Measurements from ENCODE around the gene RXRA. TPM values are rescaled to one million over a fixed set of nuclear protein-coding genes. Genes with fewer than 3 reads are reported as not detected.

The RXRA gene
- polyA plus RNA-seq, 3 donors: 15.8 to 91.0 (median 23.2) TPM

GRCh38 chr9:134407121-134407779, 81.0 kb downstream of the RXRA start:
- Histone ChIP-seq H2AFZ (ENCODE audit: insufficient read depth, low read depth, low read length, poor library complexity, severe bottlenecking) (no peak overlapping the region), H3K4me1 (ENCODE audit: control insufficient read depth in 1 of 2, insufficient read depth in 2 of 2, low read length in 2 of 2) (peaks cover 99 to 100% of the 10 kb centered on the region in 2 donors), H3K27ac (ENCODE audit: low read depth in 1 of 2, low read length in 2 of 2) (peak overlapping the region; percentile 97), H3K79me2 (ENCODE audit: insufficient read depth, low read length) (peaks cover 86% of the 10 kb centered on the region), H4K20me1 (ENCODE audit: insufficient read depth, low read length) (peaks cover 48% of the 10 kb centered on the region), H3K4me2 (replicated peaks; ENCODE audit: extremely low read depth, low read length, poor library complexity, severe bottlenecking) (peak overlapping the region; percentile 71), H3K36me3 (replicated peaks in 1 of 2; ENCODE audit: control insufficient read depth in 1 of 2, insufficient read depth in 2 of 2, low read length in 2 of 2) (peaks cover 33 to 47% of the 10 kb centered on the region in 2 donors), H3K27me3 (ENCODE audit: control insufficient read depth in 2 of 2, insufficient read depth in 2 of 2, low read length in 2 of 2) (no peaks in the 10 kb centered on the region), H3K4me3 (replicated peaks in 1 of 3; ENCODE audit: low read depth in 2 of 3, low read length in 3 of 3) (peak overlapping the region in 2 of 3 experiments; percentile 22 to 68), H3K9me3 (replicated peaks in 1 of 2; ENCODE audit: control insufficient read depth in 1 of 2, insufficient read depth in 1 of 2, low read length in 2 of 2) (no peaks in the 10 kb centered on the region), H3K9ac (ENCODE audit: insufficient read depth, low read length, poor library complexity, severe bottlenecking) (peak overlapping the region; percentile 78)
- WGBS (ENCODE audit: insufficient coverage): 3% methylated on average over 26 of the region's 33 CpGs
- H3K4me3 Mint-ChIP-seq: peak overlapping the region; percentile 69 to 85
- H3K9me3 Mint-ChIP-seq: no peaks in the 10 kb centered on the region
- intact Hi-C loops (cut with micrococcal nuclease): loop anchor here (2.0 to 5.0 kb wide), 5 partner anchors 34 to 242 kb away; partner anchors contain the start of genes RNU6ATAC (in 1 of the 2) and RXRA (in 1 of the 2)
- H3K27me3 Mint-ChIP-seq (ENCODE audit: low read depth in 3 of 3): no peaks in the 10 kb centered on the region
- peak; percentile 98 to 99 (median 98) for DNase-seq
- H3K36me3 Mint-ChIP-seq: peaks cover 24 to 78% of the 10 kb centered on the region in 2 donors
- peaks cover 94% of the 10 kb centered on the region for H3K4me1 Mint-ChIP-seq
- TF ChIP-seq CTCF (IDR thresholded peaks at IDR 0.05): no peak
- H3K27ac Mint-ChIP-seq: peak overlapping the region; percentile 90 to 100 (median 100)

GRCh38 chr9:134408389-134408788, 82.1 kb downstream of the RXRA start:
- peak; percentile 62 to 67 (median 65) for DNase-seq
- no peaks in the 10 kb centered on the region for H3K9me3 ChIP-seq (replicated peaks in 1 of 2; ENCODE audit: control insufficient read depth in 1 of 2, insufficient read depth in 1 of 2, low read length in 2 of 2)
- peak overlapping the region in 1 of 3 experiments; percentile 68 for H3K4me3 ChIP-seq (replicated peaks in 1 of 3; ENCODE audit: low read depth in 2 of 3, low read length in 3 of 3)
- H3K79me2 ChIP-seq (ENCODE audit: insufficient read depth, low read length): peaks cover 87% of the 10 kb centered on the region
- H3K9ac ChIP-seq (ENCODE audit: insufficient read depth, low read length, poor library complexity, severe bottlenecking): peak overlapping the region; percentile 78
- no peaks in the 10 kb centered on the region for H3K9me3 Mint-ChIP-seq
- peaks cover 50% of the 10 kb centered on the region for H4K20me1 ChIP-seq (ENCODE audit: insufficient read depth, low read length)
- TF ChIP-seq CTCF (IDR thresholded peaks at IDR 0.05): peak; percentile 28
- peak overlapping the region; percentile 47 to 65 for H3K4me3 Mint-ChIP-seq
- no peaks in the 10 kb centered on the region for H3K27me3 Mint-ChIP-seq (ENCODE audit: low read depth in 3 of 3)
- H3K4me1 Mint-ChIP-seq: peaks cover 92% of the 10 kb centered on the region
- peak overlapping the region; percentile 84 to 100 (median 100) for H3K27ac Mint-ChIP-seq
- 34% methylated on average over 9 of the region's 9 CpGs for WGBS (ENCODE audit: insufficient coverage)
- peaks cover 35 to 44% of the 10 kb centered on the region in 2 donors for H3K36me3 ChIP-seq (replicated peaks in 1 of 2; ENCODE audit: control insufficient read depth in 1 of 2, insufficient read depth in 2 of 2, low read length in 2 of 2)
- peak overlapping the region; percentile 71 for H3K4me2 ChIP-seq (replicated peaks; ENCODE audit: extremely low read depth, low read length, poor library complexity, severe bottlenecking)
- peaks cover 25 to 79% of the 10 kb centered on the region in 2 donors for H3K36me3 Mint-ChIP-seq
- H3K4me1 ChIP-seq (ENCODE audit: control insufficient read depth in 1 of 2, insufficient read depth in 2 of 2, low read length in 2 of 2): peaks cover 95 to 97% of the 10 kb centered on the region in 2 donors
- no peak overlapping the region for H2AFZ ChIP-seq (ENCODE audit: insufficient read depth, low read depth, low read length, poor library complexity, severe bottlenecking)
- no peaks in the 10 kb centered on the region for H3K27me3 ChIP-seq (ENCODE audit: control insufficient read depth in 2 of 2, insufficient read depth in 2 of 2, low read length in 2 of 2)
- intact Hi-C loops (cut with micrococcal nuclease): loop anchor here (5.0 kb wide), 3 partner anchors 34 to 81 kb away; partner anchors contain the start of gene RXRA (in 1 of the 2)
- H3K27ac ChIP-seq (ENCODE audit: low read depth in 1 of 2, low read length in 2 of 2): peak overlapping the region; percentile 97
